ENCODE results near the gene FBXL4. TPM values are rescaled to one million over a fixed set of nuclear protein-coding genes. Genes with fewer than 3 reads are reported as not detected.
A peak's percentile ranks its signal among the peaks of the same experiment; 100 is the strongest.

FBXL4 gene
- total and polyA plus RNA-seq, 3 experiments from 2014 or later, result 9.6 to 12.7 (median 12.4) TPM

GRCh38 chr6:98840385-98840784 lies 107.4 kb downstream of the FBXL4 start:
- Mint-ChIP-seq H3K36me3 (no peaks in the 10 kb centered on the region), H3K27ac (no peak overlapping the region), H3K27me3 (peaks cover 73 to 92% of the 10 kb centered on the region in 2 donors), H3K9me3 (peaks cover 0 to 13% (median 3%) of the 10 kb centered on the region in 5 donors), H3K4me3 (no peak overlapping the region), H3K4me1 (peaks cover 23 to 38% (median 27%) of the 10 kb centered on the region in 3 donors)
- H3K36me3 ChIP-seq (ENCODE audit: insufficient read depth, low read length), result no peaks in the 10 kb centered on the region
- H3K27me3 ChIP-seq (ENCODE audit: insufficient read depth, low read length, poor library complexity, severe bottlenecking), result peaks cover 79% of the 10 kb centered on the region
- no peak for DNase-seq
- no peak overlapping the region for H3K27ac ChIP-seq (ENCODE audit: low read depth, low read length)
- POLR2A ChIA-PET, result no interaction called here
- H3K4me1 ChIP-seq (ENCODE audit: insufficient read depth, low read length), result peaks cover 14% of the 10 kb centered on the region
- CTCF ChIA-PET, result no interaction called here
- no peak overlapping the region for H3K4me3 ChIP-seq (ENCODE audit: low read length)
- H3K9me3 ChIP-seq (ENCODE audit: low read length), result no peaks in the 10 kb centered on the region

- no peak overlapping the region for H3K27ac Mint-ChIP-seq
Observed at GRCh38 chr6:98839781-98840361, 107.9 kb downstream of the FBXL4 start.

GRCh38 chr6:98838975-98839374 lies 108.8 kb downstream of the FBXL4 start:
- Histone ChIP-seq H3K4me1 (ENCODE audit: insufficient read depth, low read length) (peaks cover 9% of the 10 kb centered on the region), H3K36me3 (ENCODE audit: insufficient read depth, low read length) (no peaks in the 10 kb centered on the region), H3K9me3 (ENCODE audit: low read length) (no peaks in the 10 kb centered on the region), H3K27ac (ENCODE audit: low read depth, low read length) (no peak overlapping the region), H3K4me3 (ENCODE audit: low read length) (no peak overlapping the region), H3K27me3 (ENCODE audit: insufficient read depth, low read length, poor library complexity, severe bottlenecking) (peaks cover 66% of the 10 kb centered on the region)
- DNase-seq, result no peak
- H3K36me3 Mint-ChIP-seq, result no peaks in the 10 kb centered on the region
- H3K27me3 Mint-ChIP-seq, result peaks cover 67 to 88% of the 10 kb centered on the region in 2 donors
- POLR2A ChIA-PET, result no interaction called here
- H3K27ac Mint-ChIP-seq, result no peak overlapping the region
- H3K9me3 Mint-ChIP-seq, result peaks cover 0 to 13% (median 3%) of the 10 kb centered on the region in 5 donors
- no peak overlapping the region for H3K4me3 Mint-ChIP-seq
- H3K4me1 Mint-ChIP-seq, result peaks cover 17 to 30% (median 19%) of the 10 kb centered on the region in 3 donors
- CTCF ChIA-PET, result no interaction called here

More at GRCh38 chr6:98839781-98840361, 107.9 kb downstream of the FBXL4 start:
- Mint-ChIP-seq H3K4me1 (peaks cover 22 to 33% (median 26%) of the 10 kb centered on the region in 3 donors), H3K36me3 (no peaks in the 10 kb centered on the region), H3K9me3 (peaks cover 0 to 13% (median 3%) of the 10 kb centered on the region in 5 donors), H3K27me3 (peaks cover 72 to 91% of the 10 kb centered on the region in 2 donors), H3K4me3 (no peak overlapping the region)
- POLR2A ChIA-PET, result no interaction called here
- CTCF ChIA-PET, result no interaction called here
- H3K9me3 ChIP-seq (ENCODE audit: low read length), result no peaks in the 10 kb centered on the region
- H3K4me1 ChIP-seq (ENCODE audit: insufficient read depth, low read length), result peaks cover 13% of the 10 kb centered on the region
- peaks cover 74% of the 10 kb centered on the region for H3K27me3 ChIP-seq (ENCODE audit: insufficient read depth, low read length, poor library complexity, severe bottlenecking)
- no peak overlapping the region for H3K27ac ChIP-seq (ENCODE audit: low read depth, low read length)
- DNase-seq, result no peak
- no peaks in the 10 kb centered on the region for H3K36me3 ChIP-seq (ENCODE audit: insufficient read depth, low read length)
- H3K4me3 ChIP-seq (ENCODE audit: low read length), result no peak overlapping the region

GRCh38 chr6:98838032-98838431 lies 109.7 kb downstream of the FBXL4 start:
- POLR2A ChIA-PET, result no interaction called here
- peaks cover 0 to 13% (median 3%) of the 10 kb centered on the region in 5 donors for H3K9me3 Mint-ChIP-seq
- peaks cover 68 to 90% of the 10 kb centered on the region in 2 donors for H3K27me3 Mint-ChIP-seq
- no peak overlapping the region for H3K4me3 ChIP-seq (ENCODE audit: low read length)
- no peak overlapping the region for H3K27ac Mint-ChIP-seq
- no peaks in the 10 kb centered on the region for H3K9me3 ChIP-seq (ENCODE audit: low read length)
- H3K4me1 ChIP-seq (ENCODE audit: insufficient read depth, low read length), result peaks cover 14% of the 10 kb centered on the region
- H3K27ac ChIP-seq (ENCODE audit: low read depth, low read length), result no peak overlapping the region
- CTCF ChIA-PET, result no interaction called here
- H3K4me3 Mint-ChIP-seq, result no peak overlapping the region
- H3K27me3 ChIP-seq (ENCODE audit: insufficient read depth, low read length, poor library complexity, severe bottlenecking), result peaks cover 58% of the 10 kb centered on the region
- H3K36me3 ChIP-seq (ENCODE audit: insufficient read depth, low read length), result no peaks in the 10 kb centered on the region
- DNase-seq, result no peak
- H3K4me1 Mint-ChIP-seq, result peaks cover 24 to 36% (median 27%) of the 10 kb centered on the region in 3 donors
- peaks cover 0 to 2% (median 0%) of the 10 kb centered on the region in 3 donors for H3K36me3 Mint-ChIP-seq

GRCh38 chr6:98836962-98837944 lies 110.5 kb downstream of the FBXL4 start:
- no peaks in the 10 kb centered on the region for H3K9me3 ChIP-seq (ENCODE audit: low read length)
- CTCF ChIA-PET, result interaction anchor here (1.2 kb wide), 1 partner anchor 8 kb away, joined by 7 read pairs; no protein-coding TSS in a partner anchor
- POLR2A ChIA-PET, result no interaction called here
- Mint-ChIP-seq H3K4me3 (peak overlapping the region in 4 of 7 donors; percentile 26 to 54 (median 38)), H3K9me3 (peaks cover 0 to 12% (median 3%) of the 10 kb centered on the region in 5 donors), H3K36me3 (peaks cover 0 to 2% (median 0%) of the 10 kb centered on the region in 3 donors), H3K4me1 (peaks cover 28 to 39% (median 33%) of the 10 kb centered on the region in 3 donors), H3K27ac (no peak overlapping the region), H3K27me3 (peaks cover 67 to 91% of the 10 kb centered on the region in 2 donors)
- H3K4me1 ChIP-seq (ENCODE audit: insufficient read depth, low read length), result peaks cover 22% of the 10 kb centered on the region
- no peak overlapping the region for H3K27ac ChIP-seq (ENCODE audit: low read depth, low read length)
- no peak for DNase-seq
- peaks cover 58% of the 10 kb centered on the region for H3K27me3 ChIP-seq (ENCODE audit: insufficient read depth, low read length, poor library complexity, severe bottlenecking)
- no peaks in the 10 kb centered on the region for H3K36me3 ChIP-seq (ENCODE audit: insufficient read depth, low read length)
- no peak overlapping the region for H3K4me3 ChIP-seq (ENCODE audit: low read length)

- Mint-ChIP-seq H3K4me1 (peaks cover 32 to 45% (median 41%) of the 10 kb centered on the region in 3 donors), H3K9me3 (peaks cover 0 to 14% (median 3%) of the 10 kb centered on the region in 5 donors), H3K27me3 (peaks cover 65 to 91% of the 10 kb centered on the region in 2 donors), H3K4me3 (peak overlapping the region in 6 of 7 donors; percentile 49 to 87 (median 66)), H3K27ac (peak overlapping the region in 1 of 8 donors; percentile 20), H3K36me3 (peaks cover 0 to 2% (median 0%) of the 10 kb centered on the region in 3 donors)
- ChIA-PET POLR2A (no interaction called here), CTCF (interaction anchor here (1.2 kb wide), 1 partner anchor 9 kb away, joined by 7 read pairs; no protein-coding TSS in a partner anchor)
- no peak overlapping the region for H3K27ac ChIP-seq (ENCODE audit: low read depth, low read length)
- peaks cover 26% of the 10 kb centered on the region for H3K4me1 ChIP-seq (ENCODE audit: insufficient read depth, low read length)
- no peak overlapping the region for H3K4me3 ChIP-seq (ENCODE audit: low read length)
- peaks cover 55% of the 10 kb centered on the region for H3K27me3 ChIP-seq (ENCODE audit: insufficient read depth, low read length, poor library complexity, severe bottlenecking)
- H3K9me3 ChIP-seq (ENCODE audit: low read length), result no peaks in the 10 kb centered on the region
- no peaks in the 10 kb centered on the region for H3K36me3 ChIP-seq (ENCODE audit: insufficient read depth, low read length)
- DNase-seq, result no peak
Observed at GRCh38 chr6:98836025-98836961, 111.5 kb downstream of the FBXL4 start.

- DNase-seq, result no peak
- Histone ChIP-seq H3K4me1 (ENCODE audit: insufficient read depth, low read length) (peaks cover 30% of the 10 kb centered on the region), H3K4me3 (ENCODE audit: low read length) (peak overlapping the region; percentile 7), H3K9me3 (ENCODE audit: low read length) (no peaks in the 10 kb centered on the region), H3K27me3 (ENCODE audit: insufficient read depth, low read length, poor library complexity, severe bottlenecking) (peaks cover 53% of the 10 kb centered on the region), H3K36me3 (ENCODE audit: insufficient read depth, low read length) (no peaks in the 10 kb centered on the region), H3K27ac (ENCODE audit: low read depth, low read length) (no peak overlapping the region)
- peaks cover 68 to 91% of the 10 kb centered on the region in 2 donors for H3K27me3 Mint-ChIP-seq
- peaks cover 0 to 2% (median 0%) of the 10 kb centered on the region in 3 donors for H3K36me3 Mint-ChIP-seq
- H3K9me3 Mint-ChIP-seq, result peaks cover 0 to 12% (median 3%) of the 10 kb centered on the region in 5 donors
- peak overlapping the region in 1 of 8 donors; percentile 20 for H3K27ac Mint-ChIP-seq
- H3K4me1 Mint-ChIP-seq, result peaks cover 38 to 52% (median 49%) of the 10 kb centered on the region in 3 donors
- ChIA-PET CTCF (no interaction called here), POLR2A (no interaction called here)
- H3K4me3 Mint-ChIP-seq, result peak overlapping the region; percentile 49 to 87 (median 63)
Observed at GRCh38 chr6:98835149-98836024, 112.4 kb downstream of the FBXL4 start.

Data from CD8-positive, alpha-beta memory T cell (primary cell).